ENCODE data around the gene KRT39.

KRT39 gene

GRCh38 chr17:40981115-40981514 is 14.4 kb upstream of the KRT39 start:
- Histone ChIP-seq H3K4me1 (ENCODE audit: control insufficient read depth, insufficient read depth, low read length, unreplicated experiment) (no peaks in the 10 kb centered on the region), H3K79me2 (ENCODE audit: control insufficient read depth, insufficient read depth, low read length, unreplicated experiment) (no peaks in the 10 kb centered on the region), H3K27me3 (ENCODE audit: insufficient read depth, low read length) (no peaks in the 10 kb centered on the region), H2AFZ (ENCODE audit: low read length, unreplicated experiment) (no peak overlapping the region), H3K27ac (ENCODE audit: low read depth, low read length) (no peak overlapping the region), H3K4me3 (ENCODE audit: low read depth, low read length) (no peak overlapping the region), H3K36me3 (ENCODE audit: insufficient read depth, low read length) (no peaks in the 10 kb centered on the region)

- no peak overlapping the region for H3K4me3 ChIP-seq (ENCODE audit: low read depth, low read length)
- no peaks in the 10 kb centered on the region for H3K36me3 ChIP-seq (ENCODE audit: insufficient read depth, low read length)
- no peaks in the 10 kb centered on the region for H3K79me2 ChIP-seq (ENCODE audit: control insufficient read depth, insufficient read depth, low read length, unreplicated experiment)
- no peak overlapping the region for H3K27ac ChIP-seq (ENCODE audit: low read depth, low read length)
- H3K4me1 ChIP-seq (ENCODE audit: control insufficient read depth, insufficient read depth, low read length, unreplicated experiment) = no peaks in the 10 kb centered on the region
- no peak overlapping the region for H2AFZ ChIP-seq (ENCODE audit: low read length, unreplicated experiment)
- no peaks in the 10 kb centered on the region for H3K27me3 ChIP-seq (ENCODE audit: insufficient read depth, low read length)
These were observed 13.8 kb upstream of the KRT39 start for GRCh38 chr17:40980596-40980995.

DNA sequence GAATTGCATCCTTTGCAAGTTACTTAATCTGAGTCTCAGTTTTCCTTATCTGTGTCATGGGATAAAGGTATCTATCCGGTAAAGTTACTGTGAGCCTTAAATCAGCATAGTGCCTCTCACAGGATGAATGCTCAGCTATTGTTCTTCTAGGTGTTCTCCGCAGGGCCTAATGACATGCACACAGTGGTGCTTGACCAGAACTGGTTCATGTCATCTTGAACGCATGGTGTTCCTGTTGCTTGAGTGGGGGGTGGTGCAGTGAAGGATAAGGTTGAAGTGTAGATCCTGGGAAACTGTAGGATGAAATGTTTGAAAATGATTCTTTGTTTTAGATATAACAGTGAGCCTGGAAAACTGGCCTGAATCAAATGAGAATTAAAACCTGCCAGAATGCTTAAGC is 13.4 kb upstream of the KRT39 start:
- Histone ChIP-seq H3K4me1 (ENCODE audit: control insufficient read depth, insufficient read depth, low read length, unreplicated experiment) (no peaks in the 10 kb centered on the region), H3K4me3 (ENCODE audit: low read depth, low read length) (no peak overlapping the region), H3K27ac (ENCODE audit: low read depth, low read length) (no peak overlapping the region), H3K79me2 (ENCODE audit: control insufficient read depth, insufficient read depth, low read length, unreplicated experiment) (no peaks in the 10 kb centered on the region), H3K27me3 (ENCODE audit: insufficient read depth, low read length) (no peaks in the 10 kb centered on the region), H2AFZ (ENCODE audit: low read length, unreplicated experiment) (no peak overlapping the region), H3K36me3 (ENCODE audit: insufficient read depth, low read length) (no peaks in the 10 kb centered on the region)

DNA sequence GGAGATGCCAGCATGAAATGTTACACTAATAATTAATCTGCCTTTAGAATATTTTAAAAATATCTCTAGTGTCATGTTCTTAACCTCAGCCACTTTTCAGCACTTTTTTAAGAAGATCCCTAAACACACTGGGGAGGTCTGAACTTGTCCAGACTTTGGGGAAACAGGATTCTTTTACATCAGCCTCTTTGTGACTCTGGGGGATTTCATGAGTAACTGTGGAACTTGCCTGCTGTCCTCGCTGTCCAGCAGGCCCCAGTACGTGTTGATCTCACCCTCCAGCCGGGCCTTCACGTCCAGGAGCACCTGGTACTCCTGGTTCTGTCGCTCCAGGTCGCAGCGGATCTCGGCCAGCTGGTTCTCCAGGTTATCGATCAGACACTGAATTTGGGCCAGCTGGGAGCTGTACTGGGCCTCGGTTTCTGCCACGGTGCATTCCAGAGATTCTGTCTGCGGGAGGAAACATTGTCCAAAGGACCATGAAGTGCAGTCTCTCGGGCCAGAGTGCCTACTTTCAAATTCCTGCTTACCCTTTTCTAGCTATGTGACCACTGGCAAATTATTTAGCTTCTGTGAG is 11.9 kb upstream of the KRT39 start:
- H3K27ac ChIP-seq (ENCODE audit: low read depth, low read length) = no peak overlapping the region

DNA sequence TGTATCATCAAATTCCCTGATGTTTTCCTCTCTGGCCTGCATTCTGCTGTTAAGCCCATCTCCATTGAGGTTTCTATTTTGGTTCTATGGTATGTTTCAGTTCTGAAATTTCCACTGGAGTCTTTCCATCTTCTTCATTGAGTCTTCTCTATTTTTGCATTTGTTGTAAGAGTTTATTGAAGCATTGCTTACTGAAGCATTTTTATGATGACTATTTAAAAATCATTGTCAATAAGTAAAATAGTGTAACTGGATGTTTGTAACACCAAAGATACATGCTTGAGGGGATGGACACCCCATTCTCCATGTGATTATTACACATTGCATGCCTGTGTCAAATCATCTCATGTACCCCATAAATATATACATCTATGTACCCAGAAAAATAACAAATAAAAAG is 8.8 kb upstream of the KRT39 start:
- Histone ChIP-seq H3K79me2 (ENCODE audit: control insufficient read depth, insufficient read depth, low read length, unreplicated experiment) (no peaks in the 10 kb centered on the region), H2AFZ (ENCODE audit: low read length, unreplicated experiment) (no peak overlapping the region), H3K27me3 (ENCODE audit: insufficient read depth, low read length) (no peaks in the 10 kb centered on the region), H3K4me1 (ENCODE audit: control insufficient read depth, insufficient read depth, low read length, unreplicated experiment) (no peaks in the 10 kb centered on the region), H3K27ac (ENCODE audit: low read depth, low read length) (no peak overlapping the region), H3K4me3 (ENCODE audit: low read depth, low read length) (no peak overlapping the region), H3K36me3 (ENCODE audit: insufficient read depth, low read length) (no peaks in the 10 kb centered on the region)

More for the DNA sequence above, 11.9 kb upstream of the KRT39 start:
- Histone ChIP-seq H2AFZ (ENCODE audit: low read length, unreplicated experiment) (no peak overlapping the region), H3K79me2 (ENCODE audit: control insufficient read depth, insufficient read depth, low read length, unreplicated experiment) (no peaks in the 10 kb centered on the region), H3K36me3 (ENCODE audit: insufficient read depth, low read length) (no peaks in the 10 kb centered on the region), H3K4me3 (ENCODE audit: low read depth, low read length) (no peak overlapping the region), H3K27me3 (ENCODE audit: insufficient read depth, low read length) (no peaks in the 10 kb centered on the region), H3K4me1 (ENCODE audit: control insufficient read depth, insufficient read depth, low read length, unreplicated experiment) (no peaks in the 10 kb centered on the region)

- Histone ChIP-seq H3K4me3 (ENCODE audit: low read depth, low read length) (no peak overlapping the region), H3K36me3 (ENCODE audit: insufficient read depth, low read length) (no peaks in the 10 kb centered on the region), H3K27me3 (ENCODE audit: insufficient read depth, low read length) (no peaks in the 10 kb centered on the region), H3K27ac (ENCODE audit: low read depth, low read length) (no peak overlapping the region), H3K79me2 (ENCODE audit: control insufficient read depth, insufficient read depth, low read length, unreplicated experiment) (no peaks in the 10 kb centered on the region), H2AFZ (ENCODE audit: low read length, unreplicated experiment) (no peak overlapping the region), H3K4me1 (ENCODE audit: control insufficient read depth, insufficient read depth, low read length, unreplicated experiment) (no peaks in the 10 kb centered on the region)
These were observed 7.6 kb upstream of the KRT39 start for GRCh38 chr17:40974366-40974765.

DNA sequence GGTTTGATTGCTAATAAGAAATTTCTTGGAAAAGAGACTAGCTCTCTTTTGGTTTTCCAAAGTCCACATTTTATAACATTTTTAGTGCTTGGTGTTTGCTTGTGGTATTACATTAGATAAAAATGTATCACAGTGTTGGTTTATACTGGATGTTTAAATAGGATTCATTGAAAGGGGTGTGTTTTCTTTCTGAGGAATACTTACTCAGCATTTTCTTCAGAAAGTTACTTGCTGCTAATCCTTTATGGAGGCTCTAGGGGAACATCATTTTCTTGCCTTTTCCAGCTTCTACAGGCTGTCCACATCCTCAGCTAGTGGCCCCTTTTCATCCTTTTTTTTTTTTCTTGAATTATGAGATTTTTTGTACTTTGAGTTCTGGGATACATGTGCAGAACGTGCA is 834 bp upstream of the KRT39 start:
- Histone ChIP-seq H3K36me3 (ENCODE audit: insufficient read depth, low read length) (no peaks in the 10 kb centered on the region), H3K27me3 (ENCODE audit: insufficient read depth, low read length) (no peaks in the 10 kb centered on the region), H3K27ac (ENCODE audit: low read depth, low read length) (no peak overlapping the region), H3K79me2 (ENCODE audit: control insufficient read depth, insufficient read depth, low read length, unreplicated experiment) (no peaks in the 10 kb centered on the region), H2AFZ (ENCODE audit: low read length, unreplicated experiment) (no peak overlapping the region), H3K4me3 (ENCODE audit: low read depth, low read length) (no peak overlapping the region), H3K4me1 (ENCODE audit: control insufficient read depth, insufficient read depth, low read length, unreplicated experiment) (peaks cover 4% of the 10 kb centered on the region)

- H3K27ac ChIP-seq (ENCODE audit: low read depth, low read length) = no peak overlapping the region
- H3K79me2 ChIP-seq (ENCODE audit: control insufficient read depth, insufficient read depth, low read length, unreplicated experiment) = no peaks in the 10 kb centered on the region
- H3K4me3 ChIP-seq (ENCODE audit: low read depth, low read length) = peak overlapping the region; percentile 41; the same call in 1 of the 2 replicates
- peaks cover 4% of the 10 kb centered on the region for H3K4me1 ChIP-seq (ENCODE audit: control insufficient read depth, insufficient read depth, low read length, unreplicated experiment)
- H3K27me3 ChIP-seq (ENCODE audit: insufficient read depth, low read length) = no peaks in the 10 kb centered on the region
- peak overlapping the region; percentile 82 for H2AFZ ChIP-seq (ENCODE audit: low read length, unreplicated experiment)
- no peaks in the 10 kb centered on the region for H3K36me3 ChIP-seq (ENCODE audit: insufficient read depth, low read length)
These were observed 2.9 kb downstream of the KRT39 start for GRCh38 chr17:40963838-40964237.

- peaks cover 16% of the 10 kb centered on the region for H3K4me1 ChIP-seq (ENCODE audit: control insufficient read depth, insufficient read depth, low read length, unreplicated experiment)
- H3K79me2 ChIP-seq (ENCODE audit: control insufficient read depth, insufficient read depth, low read length, unreplicated experiment) = no peaks in the 10 kb centered on the region
- H3K4me3 ChIP-seq (ENCODE audit: low read depth, low read length) = no peak overlapping the region
- no peak overlapping the region for H2AFZ ChIP-seq (ENCODE audit: low read length, unreplicated experiment)
- H3K27me3 ChIP-seq (ENCODE audit: insufficient read depth, low read length) = no peaks in the 10 kb centered on the region
- H3K36me3 ChIP-seq (ENCODE audit: insufficient read depth, low read length) = no peaks in the 10 kb centered on the region
- H3K27ac ChIP-seq (ENCODE audit: low read depth, low read length) = no peak overlapping the region
These were observed 4.6 kb downstream of the KRT39 start for GRCh38 chr17:40962059-40962561.

GRCh38 chr17:40961591-40961990 is 5.2 kb downstream of the KRT39 start:
- no peaks in the 10 kb centered on the region for H3K36me3 ChIP-seq (ENCODE audit: insufficient read depth, low read length)
- H3K27me3 ChIP-seq (ENCODE audit: insufficient read depth, low read length) = no peaks in the 10 kb centered on the region
- no peak overlapping the region for H2AFZ ChIP-seq (ENCODE audit: low read length, unreplicated experiment)
- H3K27ac ChIP-seq (ENCODE audit: low read depth, low read length) = no peak overlapping the region
- H3K4me3 ChIP-seq (ENCODE audit: low read depth, low read length) = no peak overlapping the region
- H3K4me1 ChIP-seq (ENCODE audit: control insufficient read depth, insufficient read depth, low read length, unreplicated experiment) = peaks cover 20% of the 10 kb centered on the region
- no peaks in the 10 kb centered on the region for H3K79me2 ChIP-seq (ENCODE audit: control insufficient read depth, insufficient read depth, low read length, unreplicated experiment)

- no peak overlapping the region for H3K4me3 ChIP-seq (ENCODE audit: low read depth, low read length)
- no peaks in the 10 kb centered on the region for H3K27me3 ChIP-seq (ENCODE audit: insufficient read depth, low read length)
- H3K79me2 ChIP-seq (ENCODE audit: control insufficient read depth, insufficient read depth, low read length, unreplicated experiment) = no peaks in the 10 kb centered on the region
- H3K27ac ChIP-seq (ENCODE audit: low read depth, low read length) = no peak overlapping the region
- no peaks in the 10 kb centered on the region for H3K36me3 ChIP-seq (ENCODE audit: insufficient read depth, low read length)
- no peak overlapping the region for H2AFZ ChIP-seq (ENCODE audit: low read length, unreplicated experiment)
- H3K4me1 ChIP-seq (ENCODE audit: control insufficient read depth, insufficient read depth, low read length, unreplicated experiment) = peaks cover 31% of the 10 kb centered on the region
These were observed 6.6 kb downstream of the KRT39 start for GRCh38 chr17:40960144-40960543.

Data from ACC112 (cell line).